Measurements from ENCODE around the gene SSBP4. TPM values are rescaled to one million over a fixed set of nuclear protein-coding genes. Genes with fewer than 3 reads are reported as not detected.
A peak's percentile ranks its signal among the peaks of the same experiment; 100 is the strongest.

The SSBP4 gene
- total and polyA plus RNA-seq, 9 of the 15 experiments (the other 6 are each of a cell fraction or from before 2014, with no cell fraction given): 1.1 to 189 (median 39.0) TPM

DNA sequence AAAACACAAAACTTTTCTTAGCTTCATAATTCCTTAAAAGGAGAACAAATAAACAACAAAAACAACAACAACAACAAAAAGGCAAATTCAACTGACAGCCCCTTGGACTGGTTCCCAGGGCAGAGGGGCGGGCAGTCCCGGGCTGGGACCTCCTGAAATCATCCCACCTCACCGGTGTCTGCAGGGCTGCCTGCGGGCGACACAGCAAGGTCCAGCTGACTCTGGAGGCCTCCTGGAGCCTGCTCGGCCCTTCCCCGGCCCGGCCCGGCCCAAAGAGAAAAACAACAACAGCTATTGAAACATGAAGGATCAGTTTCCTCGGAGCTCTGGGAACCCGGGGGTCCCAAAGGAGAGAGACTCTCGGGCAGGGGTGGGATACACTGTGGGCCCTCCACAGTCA, 23.7 kb downstream of the SSBP4 start:
- intact Hi-C loops (cut with micrococcal nuclease): no loop called here
- H3K79me2 ChIP-seq (ENCODE audit: control insufficient read depth, insufficient read depth, low read length): peaks cover 9% of the 10 kb centered on the region; the same call in 1 of the 3 replicates
- no peak overlapping the region for H3K4me3 ChIP-seq
- ChIA-PET CTCF (ENCODE audit: low intra/inter-chr PET ratio) (no interaction called here), POLR2A (interaction anchor here (0.6 to 1.0 kb wide), 2 partner anchors 24 to 58 kb away, joined by 3 read pairs; no protein-coding TSS in a partner anchor)
- no peak overlapping the region for H2AFZ ChIP-seq (ENCODE audit: low read depth, low read length)
- peaks cover 14% of the 10 kb centered on the region for H3K9me1 ChIP-seq (ENCODE audit: control insufficient read depth, insufficient read depth, low read length)
- in situ Hi-C loops (cut with MboI): no loop called here
- peak overlapping the region; percentile 62; the same call in 1 of the 3 replicates for H3K27ac ChIP-seq (ENCODE audit: extremely low read depth, low read depth, low read length)
- ATAC-seq (no peak), DNase-seq (ENCODE audit: extremely low read depth in 1 of 4, low spot score in 3 of 4) (no peak), FAIRE-seq (no peak)
- H3K4me1 ChIP-seq (replicated peaks in 1 of 2; ENCODE audit: control insufficient read depth in 2 of 2, insufficient read depth in 2 of 2, low read length in 2 of 2): peaks cover 35 to 77% of the 10 kb centered on the region in 2 experiments
- H3K27me3 ChIP-seq (ENCODE audit: control insufficient read depth in 2 of 2, insufficient read depth in 2 of 2, low read length in 2 of 2): no peaks in the 10 kb centered on the region
- WGBS (ENCODE audit: insufficient coverage, low coverage, missing lambda C conversion rate): 93% methylated on average over 12 of the region's 12 CpGs
- BruUV-seq (replicated peaks): no TSS peak
- H3K9ac ChIP-seq (ENCODE audit: insufficient read depth in 1 of 2, low read depth in 2 of 2, low read length in 2 of 2): 0 out of 4 replicates have a peak overlapping the region, but pooled peaks of 1 of the 2 experiments have one; percentile 29
- H3K9me3 ChIP-seq (replicated peaks; ENCODE audit: control insufficient read depth, insufficient read depth, low read depth, low read length): no peaks in the 10 kb centered on the region
- no peak overlapping the region for H3K4me2 ChIP-seq (ENCODE audit: insufficient read depth, low read length)
- TF ChIP-seq, protein P1, sequence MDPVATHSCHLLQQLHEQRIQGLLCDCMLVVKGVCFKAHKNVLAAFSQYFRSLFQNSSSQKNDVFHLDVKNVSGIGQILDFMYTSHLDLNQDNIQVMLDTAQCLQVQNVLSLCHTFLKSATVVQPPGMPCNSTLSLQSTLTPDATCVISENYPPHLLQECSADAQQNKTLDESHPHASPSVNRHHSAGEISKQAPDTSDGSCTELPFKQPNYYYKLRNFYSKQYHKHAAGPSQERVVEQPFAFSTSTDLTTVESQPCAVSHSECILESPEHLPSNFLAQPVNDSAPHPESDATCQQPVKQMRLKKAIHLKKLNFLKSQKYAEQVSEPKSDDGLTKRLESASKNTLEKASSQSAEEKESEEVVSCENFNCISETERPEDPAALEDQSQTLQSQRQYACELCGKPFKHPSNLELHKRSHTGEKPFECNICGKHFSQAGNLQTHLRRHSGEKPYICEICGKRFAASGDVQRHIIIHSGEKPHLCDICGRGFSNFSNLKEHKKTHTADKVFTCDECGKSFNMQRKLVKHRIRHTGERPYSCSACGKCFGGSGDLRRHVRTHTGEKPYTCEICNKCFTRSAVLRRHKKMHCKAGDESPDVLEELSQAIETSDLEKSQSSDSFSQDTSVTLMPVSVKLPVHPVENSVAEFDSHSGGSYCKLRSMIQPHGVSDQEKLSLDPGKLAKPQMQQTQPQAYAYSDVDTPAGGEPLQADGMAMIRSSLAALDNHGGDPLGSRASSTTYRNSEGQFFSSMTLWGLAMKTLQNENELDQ (CRISPR knock-in tag; IDR thresholded peaks at IDR 0.05; ENCODE audit: borderline replicate concordance): no peak
- peaks cover 48% of the 10 kb centered on the region for H3K36me3 ChIP-seq (ENCODE audit: control insufficient read depth, insufficient read depth, low read length)
- 0 out of 2 replicates have a peak, but pooled peaks cover 4% of the 10 kb centered on the region for H4K20me1 ChIP-seq (replicated peaks; ENCODE audit: control insufficient read depth, insufficient read depth, low read length)

DNA sequence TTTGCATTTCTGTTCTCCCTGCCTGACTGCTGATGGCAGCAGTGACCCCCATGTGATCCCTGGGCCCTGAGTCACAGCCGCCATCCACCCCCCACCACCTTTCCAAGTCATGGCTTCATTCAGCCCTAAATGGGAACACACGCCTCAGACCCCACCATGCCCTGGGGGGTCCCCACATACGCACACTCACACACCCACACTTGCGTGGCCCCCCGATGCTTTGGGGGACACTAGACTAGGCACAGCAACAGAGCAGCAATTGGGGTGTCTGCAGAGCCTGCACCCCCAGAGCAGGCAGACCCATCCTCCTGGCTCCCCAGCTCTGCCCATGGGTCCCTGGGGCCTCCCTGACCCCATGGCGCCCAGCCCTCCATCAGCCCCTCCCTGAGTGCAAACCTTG, 24.2 kb downstream of the SSBP4 start:
- no peak for FAIRE-seq
- H3K79me2 ChIP-seq (ENCODE audit: control insufficient read depth, insufficient read depth, low read length): peaks cover 5% of the 10 kb centered on the region; the same call in 1 of the 3 replicates
- TF ChIP-seq, protein P2, sequence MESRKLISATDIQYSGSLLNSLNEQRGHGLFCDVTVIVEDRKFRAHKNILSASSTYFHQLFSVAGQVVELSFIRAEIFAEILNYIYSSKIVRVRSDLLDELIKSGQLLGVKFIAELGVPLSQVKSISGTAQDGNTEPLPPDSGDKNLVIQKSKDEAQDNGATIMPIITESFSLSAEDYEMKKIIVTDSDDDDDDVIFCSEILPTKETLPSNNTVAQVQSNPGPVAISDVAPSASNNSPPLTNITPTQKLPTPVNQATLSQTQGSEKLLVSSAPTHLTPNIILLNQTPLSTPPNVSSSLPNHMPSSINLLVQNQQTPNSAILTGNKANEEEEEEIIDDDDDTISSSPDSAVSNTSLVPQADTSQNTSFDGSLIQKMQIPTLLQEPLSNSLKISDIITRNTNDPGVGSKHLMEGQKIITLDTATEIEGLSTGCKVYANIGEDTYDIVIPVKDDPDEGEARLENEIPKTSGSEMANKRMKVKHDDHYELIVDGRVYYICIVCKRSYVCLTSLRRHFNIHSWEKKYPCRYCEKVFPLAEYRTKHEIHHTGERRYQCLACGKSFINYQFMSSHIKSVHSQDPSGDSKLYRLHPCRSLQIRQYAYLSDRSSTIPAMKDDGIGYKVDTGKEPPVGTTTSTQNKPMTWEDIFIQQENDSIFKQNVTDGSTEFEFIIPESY (CRISPR knock-in tag; IDR thresholded peaks at IDR 0.05): peak; percentile 24; the same call in 1 of the 2 replicates
- TF ChIP-seq CCAR2 (IDR thresholded peaks at IDR 0.05; ENCODE audit: low read depth, low read length): no peak
- no peak for TF ChIP-seq HNRNPK (IDR thresholded peaks at IDR 0.05; ENCODE audit: low read depth, low read length, poor library complexity, severe bottlenecking)
- H2AFZ ChIP-seq (ENCODE audit: low read depth, low read length): no peak overlapping the region
- peaks cover 32 to 72% of the 10 kb centered on the region in 2 experiments for H3K4me1 ChIP-seq (replicated peaks in 1 of 2; ENCODE audit: control insufficient read depth in 2 of 2, insufficient read depth in 2 of 2, low read length in 2 of 2)
- no TSS peak for BruUV-seq (replicated peaks)
- CTCF ChIA-PET (ENCODE audit: low intra/inter-chr PET ratio): no interaction called here
- ATAC-seq: no peak
- no peaks in the 10 kb centered on the region for H3K9me3 ChIP-seq (replicated peaks; ENCODE audit: control insufficient read depth, insufficient read depth, low read depth, low read length)
- no peak overlapping the region for H3K4me2 ChIP-seq (ENCODE audit: insufficient read depth, low read length)
- POLR2A ChIA-PET: interaction anchor here (1.0 kb wide), 1 partner anchor 25 kb away, joined by 3 read pairs; no protein-coding TSS in a partner anchor
- 0 out of 2 replicates have a peak, but pooled peaks cover 4% of the 10 kb centered on the region for H4K20me1 ChIP-seq (replicated peaks; ENCODE audit: control insufficient read depth, insufficient read depth, low read length)
- in situ Hi-C loops (cut with MboI) (no loop called here), intact Hi-C loops (cut with micrococcal nuclease) (no loop called here)
- peaks cover 53% of the 10 kb centered on the region for H3K36me3 ChIP-seq (ENCODE audit: control insufficient read depth, insufficient read depth, low read length)
- peaks cover 14% of the 10 kb centered on the region for H3K9me1 ChIP-seq (ENCODE audit: control insufficient read depth, insufficient read depth, low read length)
- 98% methylated on average over 6 of the region's 6 CpGs for WGBS (ENCODE audit: insufficient coverage, low coverage, missing lambda C conversion rate)
- H3K4me3 ChIP-seq: no peak overlapping the region
- H3K27me3 ChIP-seq (ENCODE audit: control insufficient read depth in 2 of 2, insufficient read depth in 2 of 2, low read length in 2 of 2): no peaks in the 10 kb centered on the region
- H3K9ac ChIP-seq (ENCODE audit: insufficient read depth in 1 of 2, low read depth in 2 of 2, low read length in 2 of 2): 0 out of 4 replicates have a peak overlapping the region, but pooled peaks of 1 of the 2 experiments have one; percentile 29
- no peak for DNase-seq (ENCODE audit: extremely low read depth in 1 of 4, low spot score in 3 of 4)
- no peak overlapping the region for H3K27ac ChIP-seq (ENCODE audit: extremely low read depth, low read depth, low read length)

Data from K562 (cell line).